GM19240 (cell line): ENCODE data around the gene MINDY4.

Experiments
- DNase-seq: peaks from one replicate; pipeline ENCODE4 v3.0.0; 2011; ENCODE audit warnings: low spot score; ENCODE audit not compliant: insufficient read length

MINDY4 gene

DNA sequence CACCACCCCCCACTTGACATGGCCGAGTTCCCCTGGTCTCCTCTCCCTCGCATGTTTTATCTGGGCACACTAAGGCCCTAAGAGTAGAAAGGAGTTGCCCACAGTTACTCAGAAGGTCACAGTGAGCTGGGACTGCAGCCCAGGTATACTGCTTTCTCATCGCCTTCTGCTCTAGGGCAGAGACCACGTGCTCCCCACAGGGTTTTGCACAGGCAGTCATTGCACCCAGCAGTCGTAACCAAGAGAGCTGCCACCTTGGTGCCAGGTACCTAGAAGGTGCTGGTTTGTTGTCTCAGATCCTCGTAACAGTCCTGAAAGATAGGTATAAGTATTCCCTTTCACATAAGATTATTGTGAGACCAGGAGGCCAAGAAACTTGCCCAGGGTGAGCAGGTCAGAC, 1.8 kb downstream of the MINDY4 start:
- DNase-seq = no peak

DNA sequence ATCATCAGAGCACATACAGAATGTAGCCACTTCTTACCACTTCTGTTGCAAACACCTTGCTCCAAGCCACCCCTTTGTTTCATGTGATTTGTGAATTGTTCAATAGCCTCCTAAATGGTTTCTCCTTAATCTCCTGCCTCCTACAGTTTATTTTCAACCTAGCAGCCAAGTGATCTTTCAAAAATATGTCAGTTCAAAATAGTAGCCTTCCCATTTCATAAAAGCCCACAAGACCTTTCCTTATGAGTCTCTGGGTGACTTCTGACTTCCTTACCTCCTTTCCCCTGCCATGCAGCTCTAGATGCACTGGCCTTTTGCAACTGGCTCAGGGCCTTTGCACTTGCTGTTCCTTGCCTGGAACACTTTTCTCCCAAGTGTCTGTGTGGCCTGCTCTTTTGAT, 4.8 kb downstream of the MINDY4 start:
- no peak for DNase-seq

DNA sequence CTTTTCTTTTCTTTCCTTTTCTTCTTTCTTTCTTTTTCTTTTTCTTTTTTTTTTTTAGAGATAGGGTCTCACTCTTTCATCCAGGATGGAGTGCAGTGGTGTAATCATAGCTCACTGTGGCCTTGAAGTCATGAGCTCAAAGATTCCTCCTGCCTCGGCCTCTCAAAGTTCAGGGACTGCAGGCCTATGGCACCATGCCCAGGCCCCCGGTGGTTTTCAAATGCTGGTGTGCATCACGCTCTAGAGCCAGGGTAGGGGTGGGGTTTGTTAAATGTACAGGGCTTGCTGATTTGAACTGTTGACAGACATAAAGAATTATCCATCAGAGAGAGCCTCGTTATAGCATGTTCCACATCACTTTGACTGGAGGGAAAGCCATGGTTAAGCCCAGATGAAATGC, 5.8 kb downstream of the MINDY4 start:
- DNase-seq = no peak

DNA sequence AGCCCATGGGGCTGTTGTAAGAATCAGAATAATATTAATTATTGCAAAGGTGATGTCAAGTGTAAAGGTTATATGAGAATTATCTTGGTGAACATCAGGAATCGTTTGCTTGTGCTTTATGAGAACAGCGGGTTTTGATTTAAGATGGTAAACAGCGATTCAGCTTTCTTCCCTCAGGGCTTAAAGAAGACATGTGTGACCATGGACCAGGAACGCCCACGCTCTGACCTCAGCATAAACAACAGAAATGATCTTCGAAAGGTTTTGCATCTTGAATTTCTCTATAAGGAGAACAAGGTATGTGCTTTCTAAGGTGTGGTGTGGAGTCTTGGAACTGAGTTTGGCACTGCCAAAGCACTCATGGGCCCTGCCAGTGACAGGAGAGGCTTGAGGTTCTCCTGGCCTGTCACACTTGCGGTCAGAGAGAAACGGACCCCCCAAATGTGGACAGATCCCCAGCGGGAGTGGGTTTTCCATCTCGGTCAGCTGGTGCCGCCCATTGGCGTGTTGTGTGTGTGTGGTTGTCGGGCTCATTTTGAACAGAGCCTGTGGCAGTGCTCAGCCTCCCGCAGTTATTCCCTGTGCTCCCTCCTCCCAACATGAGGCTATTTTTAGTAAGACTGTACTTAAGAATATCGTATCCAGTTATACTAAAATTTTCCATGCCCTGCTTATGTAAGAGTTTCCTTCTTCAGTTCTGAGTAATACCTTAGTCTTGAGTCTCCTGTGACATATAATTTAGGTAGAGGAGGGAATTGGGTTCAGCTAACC, 7.2 kb downstream of the MINDY4 start:
- no peak for DNase-seq

DNA sequence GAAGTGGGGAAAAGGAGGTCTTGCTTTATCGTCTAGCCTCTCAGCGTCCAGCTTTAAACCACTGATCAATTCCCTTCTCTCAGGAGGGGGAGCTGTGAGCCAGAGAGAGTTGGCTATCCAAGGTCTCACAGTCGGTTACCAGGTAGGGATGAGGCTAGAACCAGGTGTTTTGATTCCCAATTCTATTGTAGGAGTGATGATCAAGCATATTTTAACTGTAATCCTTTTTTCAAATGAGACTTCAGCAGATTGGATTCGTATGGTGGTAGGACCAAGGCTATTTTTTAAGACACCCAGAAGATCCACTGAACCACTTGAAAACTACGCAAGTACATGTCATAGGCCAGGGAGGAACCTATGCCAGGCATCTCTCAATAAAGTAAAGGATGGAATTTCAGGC, 8.4 kb downstream of the MINDY4 start:
- DNase-seq = no peak

DNA sequence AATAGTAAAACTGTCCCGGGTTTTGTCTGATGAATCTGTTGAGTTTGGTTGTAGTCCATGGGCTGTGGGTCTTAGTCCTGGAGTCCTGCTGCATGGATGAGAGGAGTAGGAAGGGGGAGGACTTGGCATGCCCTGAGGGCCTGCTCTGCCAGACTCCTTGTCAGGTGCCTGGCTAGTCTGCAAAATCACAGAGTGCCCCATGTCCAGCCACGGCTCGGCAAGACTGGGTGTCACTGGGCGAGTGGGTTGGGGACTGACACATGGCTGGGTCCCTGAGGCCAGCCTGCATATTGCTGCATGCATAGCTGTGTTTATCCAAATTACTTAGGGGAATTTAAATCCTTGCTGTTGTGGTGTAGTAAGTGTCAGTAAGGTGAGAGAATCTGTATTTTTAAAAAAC, 9.7 kb downstream of the MINDY4 start:
- DNase-seq = no peak

DNA sequence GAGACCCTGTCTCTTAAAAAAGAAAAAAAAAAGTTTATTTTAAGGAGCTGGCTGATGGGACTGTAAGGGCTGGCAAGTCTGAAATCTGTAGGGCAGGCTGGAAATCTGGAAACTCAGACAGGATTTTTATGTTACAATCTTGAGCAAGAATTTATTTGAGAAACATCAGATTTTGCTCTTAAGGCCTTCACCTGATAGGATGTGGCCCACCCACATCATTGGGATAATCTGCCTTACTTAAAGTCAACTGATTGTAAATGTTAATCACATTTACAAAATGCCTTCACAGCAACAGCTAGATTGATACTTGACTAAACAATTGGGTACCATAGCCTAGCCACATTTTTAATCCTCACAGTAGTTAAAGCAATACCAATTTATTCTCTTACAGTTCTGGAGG, 11.5 kb downstream of the MINDY4 start:
- no peak for DNase-seq

DNA sequence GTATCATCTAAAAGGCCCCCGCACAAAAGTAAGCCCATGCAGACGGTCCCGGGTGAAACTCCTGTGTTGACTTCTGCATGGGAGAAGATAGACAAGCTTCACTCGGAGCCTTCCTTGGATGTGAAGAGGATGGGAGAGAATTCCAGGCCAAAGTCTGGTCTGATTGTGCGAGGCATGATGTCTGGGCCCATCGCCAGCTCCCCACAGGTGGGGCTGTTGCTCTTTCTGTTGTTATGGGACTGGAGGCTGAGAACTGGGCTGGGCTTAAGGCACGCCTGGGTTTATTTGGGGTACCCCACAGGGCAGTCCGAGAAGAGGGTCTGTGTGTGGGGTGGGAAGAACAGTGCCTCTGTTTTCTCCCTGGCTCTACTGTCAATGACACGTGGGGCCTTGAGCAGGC, 14.6 kb downstream of the MINDY4 start:
- DNase-seq = no peak

DNA sequence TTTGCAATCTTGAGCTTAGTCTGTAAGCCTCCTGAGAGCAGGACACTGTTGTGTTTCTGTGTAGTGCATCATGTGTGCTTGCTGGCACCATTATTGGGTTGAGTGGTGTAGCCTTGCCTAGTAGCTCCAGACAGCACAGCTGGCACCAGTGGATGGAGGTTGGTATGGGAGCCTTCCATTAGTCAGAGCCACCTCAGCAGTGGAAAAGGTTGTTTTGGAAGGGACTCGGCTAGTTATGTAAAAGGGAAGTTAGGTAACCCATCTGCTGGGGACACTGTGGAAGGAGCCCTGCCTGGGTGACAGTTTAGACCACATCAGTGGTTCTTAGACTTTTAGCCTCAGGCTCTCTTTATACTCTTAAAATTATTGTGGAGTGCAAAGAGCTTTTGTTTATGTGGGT, 16.3 kb downstream of the MINDY4 start:
- no peak for DNase-seq

DNA sequence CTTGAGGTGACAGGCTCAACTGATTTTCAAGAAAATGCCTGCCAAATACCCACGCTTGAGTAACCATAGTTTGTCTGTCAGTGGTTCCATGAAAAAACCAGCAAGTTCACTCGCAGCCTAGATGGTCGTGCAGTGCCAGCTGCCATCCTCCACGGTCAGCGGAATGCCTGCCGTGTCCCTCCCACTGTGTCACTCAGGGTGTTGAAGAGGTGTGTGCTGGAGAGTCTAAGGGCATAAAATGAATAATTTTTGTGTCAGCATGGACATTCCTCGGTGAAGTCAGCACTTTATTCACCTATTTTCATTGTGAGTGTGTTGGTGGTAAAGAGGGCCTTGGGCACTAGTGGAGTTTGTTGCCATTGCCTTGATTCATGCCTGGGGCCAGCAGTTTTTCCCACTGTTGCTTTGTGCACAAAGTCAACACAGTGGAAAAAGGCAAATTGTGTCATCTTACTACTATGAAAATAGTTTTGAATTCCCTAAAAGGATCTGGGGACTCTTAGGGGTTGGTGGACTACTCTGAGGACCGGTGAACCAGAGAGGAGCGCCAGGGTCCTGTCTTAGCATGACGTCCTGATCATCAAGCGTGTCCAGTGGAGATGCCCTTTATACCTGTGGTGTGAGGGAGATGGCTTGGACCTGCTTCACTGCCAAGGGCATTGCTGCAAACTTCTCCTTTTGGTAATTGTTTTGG, 17.6 kb downstream of the MINDY4 start:
- DNase-seq = no peak

DNA sequence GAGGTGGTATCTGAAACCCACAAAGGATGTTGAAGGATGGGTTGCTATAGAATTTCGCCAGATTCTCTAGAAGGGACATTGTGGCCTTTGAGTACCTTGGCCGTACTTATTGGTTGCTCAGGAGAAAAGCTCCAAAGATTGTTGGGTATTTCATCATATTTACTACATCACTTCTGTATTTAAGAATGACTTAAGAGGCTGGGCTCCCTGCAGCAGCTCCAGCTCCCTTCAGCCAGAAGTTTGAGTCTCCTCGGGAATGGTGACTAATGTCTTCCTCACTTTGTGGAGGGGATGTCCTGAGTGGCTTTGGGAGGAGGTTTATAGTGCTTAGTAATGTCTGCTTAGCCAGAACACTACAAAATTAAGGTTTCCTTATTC, 18.1 kb downstream of the MINDY4 start:
- DNase-seq = no peak

DNA sequence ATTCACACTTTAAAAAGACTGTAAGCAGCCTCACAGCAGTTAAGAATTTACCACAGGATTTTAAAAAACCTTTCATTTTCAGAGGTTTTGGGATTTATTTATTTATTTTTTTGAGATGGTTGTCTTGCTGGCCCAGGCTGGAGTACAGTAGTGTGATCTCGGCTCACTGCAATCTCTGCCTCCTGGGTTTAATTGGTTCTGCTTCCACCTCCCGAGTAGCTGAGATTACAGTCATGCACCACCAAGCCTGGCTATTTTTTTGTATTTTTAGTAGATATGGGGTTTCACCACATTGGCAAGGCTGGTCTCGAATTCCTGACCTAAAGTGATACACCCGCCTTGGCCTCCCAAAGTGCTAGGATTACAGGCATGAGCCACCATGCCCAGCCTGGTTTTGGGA, 19.1 kb downstream of the MINDY4 start:
- no peak for DNase-seq

DNA sequence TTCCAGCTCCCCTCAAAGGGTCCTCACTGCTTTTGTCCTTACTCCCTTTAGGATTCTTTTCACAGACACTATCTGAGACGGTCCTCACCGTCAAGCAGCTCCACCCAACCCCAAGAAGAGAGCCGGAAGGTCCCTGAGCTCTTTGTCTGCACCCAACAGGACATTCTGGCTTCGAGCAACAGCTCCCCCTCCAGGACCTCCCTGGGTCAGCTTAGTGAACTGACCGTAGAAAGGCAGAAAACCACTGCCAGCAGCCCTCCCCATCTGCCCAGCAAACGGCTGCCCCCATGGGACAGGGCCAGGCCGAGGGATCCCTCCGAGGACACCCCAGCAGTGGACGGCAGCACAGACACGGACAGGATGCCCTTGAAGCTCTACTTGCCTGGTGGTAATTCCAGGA, 19.9 kb downstream of the MINDY4 start:
- DNase-seq = no peak

DNA sequence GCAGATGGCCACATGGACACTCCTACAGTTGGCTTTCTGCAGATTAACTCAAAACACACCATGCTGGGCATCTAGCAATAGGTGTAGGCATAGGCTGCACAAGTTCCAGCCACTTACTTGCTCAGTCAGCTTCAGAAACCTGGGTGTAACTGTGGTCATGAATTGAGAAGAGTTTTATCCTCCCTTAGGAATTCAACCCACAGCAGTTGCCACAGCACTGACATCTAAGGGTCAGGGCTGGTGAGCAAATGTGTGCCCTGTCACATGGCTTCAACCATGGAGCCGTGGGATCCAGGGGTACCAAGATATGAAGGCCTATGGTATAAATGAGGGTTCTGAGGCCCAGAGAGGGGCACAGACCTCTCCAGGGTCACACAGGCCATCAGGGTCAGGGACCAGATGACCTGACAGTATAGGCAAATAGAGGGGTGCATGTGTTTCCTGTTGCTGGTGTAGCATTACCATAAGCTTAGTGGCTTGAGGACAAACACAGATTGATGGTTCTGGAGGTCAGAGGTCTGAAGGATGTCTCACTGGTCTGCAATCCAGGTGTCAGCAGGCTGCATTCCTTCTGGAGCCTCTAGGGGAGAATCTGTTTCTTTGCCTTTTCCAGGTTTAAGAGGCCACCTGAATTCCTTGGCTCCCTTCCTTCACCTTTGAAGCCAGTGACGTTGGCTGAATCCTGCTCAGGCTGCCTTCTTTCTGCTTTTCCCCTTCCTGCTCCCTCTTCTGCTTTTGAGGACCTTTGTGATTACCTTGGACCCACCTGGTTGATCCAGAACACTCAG, 24.1 kb downstream of the MINDY4 start:
- DNase-seq = no peak

DNA sequence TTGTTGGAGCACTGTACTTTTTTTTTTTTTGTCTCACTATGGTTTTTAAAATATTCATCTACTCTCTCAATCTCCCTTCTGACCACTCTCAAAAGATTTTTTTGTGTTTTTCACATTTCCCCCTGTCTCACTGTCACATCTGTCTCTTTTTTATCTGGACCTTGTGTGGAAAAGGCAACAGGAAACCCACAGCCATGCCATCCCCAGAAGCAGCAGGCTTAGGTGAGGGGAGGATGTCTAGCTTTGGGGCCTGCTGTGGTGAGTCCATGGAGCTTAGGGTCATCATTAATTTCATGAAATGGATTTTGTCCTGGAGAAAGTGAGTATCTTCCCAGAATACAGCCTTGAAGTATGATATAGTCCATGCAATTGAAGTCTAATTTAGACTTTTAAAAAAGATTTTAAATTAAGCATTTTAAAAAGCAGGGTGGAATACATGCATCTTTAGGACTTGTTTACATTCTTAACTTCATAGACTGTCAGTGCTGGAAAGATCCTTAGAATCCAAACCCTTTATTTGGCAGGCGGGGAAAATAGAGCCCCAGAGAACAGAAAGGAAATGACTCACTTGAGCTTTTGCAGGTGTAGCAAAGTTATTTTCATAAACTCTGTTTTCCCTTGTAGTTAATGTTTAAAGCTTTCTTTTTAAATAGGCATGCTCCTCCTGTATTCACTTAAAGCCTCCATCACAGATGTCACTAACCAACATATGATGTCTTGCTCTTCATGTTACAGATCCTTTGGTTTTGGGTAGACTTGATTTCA, 25.1 kb downstream of the MINDY4 start:
- no peak for DNase-seq

DNA sequence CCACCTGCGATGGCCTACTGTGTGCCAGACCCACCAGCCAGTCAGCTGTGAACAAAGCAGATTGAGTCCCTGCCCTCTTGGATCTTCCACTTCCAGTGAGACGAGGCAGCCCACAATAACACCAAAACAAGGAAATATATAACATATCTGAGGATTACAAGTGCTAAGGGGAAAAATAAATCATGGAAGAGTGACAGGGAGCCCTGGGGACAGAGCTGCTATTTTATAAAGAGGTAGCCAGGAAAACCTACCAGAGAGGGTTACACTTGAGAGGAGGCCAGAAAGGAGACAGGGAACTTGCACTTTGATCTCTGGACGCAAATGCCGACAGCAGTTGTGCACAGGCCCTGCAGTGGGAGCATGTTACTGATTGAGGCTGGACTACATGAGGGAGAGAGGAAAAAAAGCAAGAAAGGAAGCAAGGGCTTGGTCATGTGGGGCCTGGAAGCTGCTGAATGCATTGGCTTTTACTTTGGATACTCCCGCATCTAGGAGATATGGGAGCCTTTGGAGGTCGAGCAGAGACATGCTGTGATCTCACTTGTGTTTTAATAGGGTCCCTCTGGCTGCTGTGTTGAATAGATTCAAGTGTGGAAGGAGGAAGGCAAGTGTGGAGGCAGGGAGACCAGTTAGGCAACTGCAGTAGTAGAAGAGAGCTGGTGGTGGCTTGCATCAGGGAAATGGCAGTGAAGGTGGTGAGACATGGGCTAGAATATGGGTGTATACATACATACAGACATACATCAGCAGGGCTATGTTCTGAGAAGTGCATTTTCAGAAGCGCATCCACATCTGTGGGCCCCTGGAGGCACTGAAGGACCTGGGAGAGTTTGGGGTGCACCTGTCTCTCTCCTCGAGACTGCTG, 26.2 kb downstream of the MINDY4 start:
- no peak for DNase-seq

DNA sequence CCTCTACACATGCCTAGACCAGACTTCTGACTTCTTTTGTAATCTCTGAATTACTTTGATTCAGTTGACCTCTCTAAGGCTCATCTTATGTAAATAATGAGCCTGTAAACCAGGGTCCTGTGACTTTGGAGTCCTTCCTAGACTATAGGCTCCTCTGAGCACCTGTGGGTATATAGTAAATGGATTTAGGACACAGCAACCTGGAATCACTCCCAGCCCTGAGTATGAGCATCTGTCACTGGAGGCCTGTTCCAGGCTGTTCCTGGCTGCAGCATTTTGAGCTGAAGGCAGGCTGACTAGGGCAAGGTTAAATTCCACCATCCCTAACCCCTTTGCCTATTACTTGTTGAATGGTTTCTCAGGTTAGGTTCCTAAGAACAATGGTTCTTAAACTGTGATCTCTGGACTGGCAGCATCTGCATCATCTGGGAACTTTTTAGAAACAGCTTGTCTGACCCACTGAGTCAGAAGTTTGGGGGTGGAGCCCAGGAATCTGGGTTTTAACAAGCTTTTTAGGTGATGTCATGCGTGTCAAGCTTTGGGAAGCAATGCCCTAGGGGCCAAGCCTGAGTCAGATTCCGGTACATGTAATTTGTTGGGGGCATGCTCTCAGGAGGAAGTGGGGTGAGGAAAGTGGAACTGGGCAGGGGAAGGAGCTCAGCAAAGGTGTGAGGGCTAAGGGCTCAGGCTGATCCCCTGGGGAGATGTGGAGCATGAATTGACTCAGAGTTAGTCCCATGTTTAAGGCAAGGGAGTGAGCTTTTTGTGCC, 28.2 kb downstream of the MINDY4 start:
- peak; percentile 37 for DNase-seq

DNA sequence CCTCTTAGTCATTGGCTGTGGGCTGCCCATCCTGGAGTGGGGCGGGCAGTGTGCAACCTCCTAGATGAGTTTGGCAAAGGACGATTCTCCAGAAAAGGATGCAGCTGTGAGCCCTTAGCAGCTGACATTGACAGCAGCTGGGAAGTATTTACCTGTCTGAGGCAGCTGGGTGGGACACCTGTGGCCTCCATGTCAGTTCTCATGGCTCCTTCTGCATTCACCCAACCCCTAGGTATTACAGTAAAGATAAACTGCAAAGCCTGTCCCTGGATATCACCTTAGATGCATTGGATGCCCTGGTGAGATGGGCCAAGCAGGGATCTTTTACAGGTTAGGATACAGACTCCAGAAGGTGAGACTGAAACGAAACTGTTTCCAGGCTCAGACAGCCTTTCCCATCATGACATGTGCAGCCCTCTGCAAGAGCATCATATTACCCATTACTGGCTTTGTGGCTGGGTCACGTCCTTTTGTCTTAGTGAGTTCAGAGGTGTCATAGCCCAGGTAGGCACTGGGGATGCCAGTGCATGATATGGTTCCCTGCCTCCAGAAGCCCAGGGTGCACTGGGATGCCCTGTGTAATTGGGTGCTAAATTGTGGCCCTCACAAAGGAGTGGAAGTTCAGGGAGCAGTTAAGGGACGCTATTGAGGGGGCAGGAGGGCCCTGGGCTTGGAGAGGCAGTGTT, 28.9 kb downstream of the MINDY4 start:
- no peak for DNase-seq

DNA sequence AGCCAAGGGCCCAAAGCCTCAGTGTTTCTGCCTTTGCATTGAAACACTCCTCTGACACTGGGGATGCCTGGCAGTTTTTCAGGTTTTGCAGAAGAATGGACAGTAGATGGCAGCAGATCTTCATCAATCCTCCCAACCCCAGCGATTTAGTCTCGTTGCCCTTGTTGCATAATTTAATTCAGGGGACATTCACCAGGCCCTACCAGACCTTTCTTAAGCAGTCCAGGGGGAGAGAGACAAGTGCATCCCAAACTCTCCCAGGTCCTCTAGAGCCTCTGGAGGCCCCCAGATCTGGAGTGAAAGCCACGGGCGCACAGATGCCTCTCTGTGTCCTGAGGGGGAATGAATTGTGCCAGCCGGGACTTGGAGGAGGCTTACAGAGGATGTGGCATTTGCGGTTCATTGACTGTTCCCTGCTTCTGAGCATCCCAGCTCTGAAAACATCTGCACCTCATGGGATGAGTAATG, 29.6 kb downstream of the MINDY4 start:
- DNase-seq = peak; percentile 68
